HCT116 (cell line): ENCODE measurements around the gene GPR108. TPM values are rescaled to one million over a fixed set of nuclear protein-coding genes. Genes with fewer than 3 reads are reported as not detected.

Experiments used
- ATAC-seq: fragments of 200-7000 bp; cut with Tn5 transposase; 2 replicates; pipeline ENCODE4 v1.9.1; 2020; ENCODE audit warnings: mild to moderate bottlenecking, moderate library complexity
- BruUV-seq: library from RNA; stranded (reverse); fragments of 400-500 nt; replicated peaks from 2 replicates; lab custom pipeline; 2021; lab: Mats Ljungman, UMichigan
- CTCF ChIA-PET: fragments of 300-600 bp; sonication (Branson Sonifier 250); formaldehyde crosslinking; loops from one replicate; lab custom pipeline; 2021; ENCODE audit warnings: antibody characterized with exemption; lab: Charles Lee
- POLR2A ChIA-PET: fragments of 300-600, 350-600 bp; sonication (Branson Sonifier 250); formaldehyde crosslinking; loops from one replicate; lab custom pipeline; 2021; ENCODE audit warnings: antibody characterized with exemption; lab: Charles Lee
- RAD21 ChIA-PET, 2 experiments: fragments of 300-600 bp; sonication (Branson Sonifier 250); formaldehyde crosslinking; loops; one replicate each; lab custom pipeline; 2023; ENCODE audit warnings: low total read pairs in 2 of 2; ENCODE audit not compliant: uncharacterized antibody in 2 of 2, unreplicated experiment in 2 of 2, low non-redundant PET in 1 of 2; lab: Charles Lee
- DNase-seq: peaks from one replicate; pipeline ENCODE4 v3.0.0-alpha.2; 2010; ENCODE audit warnings: low read depth, low spot score
- H2AFZ ChIP-seq: fragments of 200-600 bp; shearing (Covaris generic), sonication (generic); 2 replicates; pipeline ENCODE4 v1.6.1; 2017; ENCODE audit warnings: low read depth, mixed run types, mixed read lengths, antibody characterized with exemption, low read length; ENCODE audit not compliant: poor library complexity, severe bottlenecking
- H3K27ac ChIP-seq: 2 replicates; pipeline ENCODE4 v1.5.1; 2012; ENCODE audit warnings: low read depth, low read length
- H3K27me3 ChIP-seq: fragments of 200-600 bp; sonication (generic); 2 replicates; pipeline ENCODE4 v1.6.1; 2016; ENCODE audit warnings: mixed run types, low read length, mixed read lengths; ENCODE audit not compliant: insufficient read depth
- H3K36me3 ChIP-seq, 2 experiments: fragments of 200-500 bp in 1 of 2; fragments of 200-600 bp in 1 of 2; sonication (Bioruptor generic) in 1 of 2; sonication (generic) in 1 of 2; 2 replicates each; pipeline versions ENCODE4 v1.5.1 to v1.6.1; 2014 to 2016; ENCODE audit warnings: low read length in 2 of 2, inconsistent platforms in 1 of 2, mixed read lengths in 1 of 2, mixed run types in 1 of 2; ENCODE audit not compliant: insufficient read depth in 2 of 2, control insufficient read depth in 1 of 2
- H3K4me1 ChIP-seq, 2 experiments: fragments of 200-600 bp in 1 of 2; sonication (generic) in 1 of 2; 2 replicates each; pipeline versions ENCODE4 v1.5.1 to v1.6.1; 2012 to 2017; ENCODE audit warnings: low read length in 2 of 2, inconsistent platforms in 1 of 2, mild to moderate bottlenecking in 1 of 2, mixed read lengths in 1 of 2, mixed run types in 1 of 2, moderate library complexity in 1 of 2; ENCODE audit not compliant: insufficient read depth in 2 of 2, control insufficient read depth in 1 of 2
- H3K4me2 ChIP-seq: fragments of 200-600 bp; sonication (generic); 2 replicates; pipeline ENCODE4 v1.6.1; 2017; ENCODE audit warnings: mixed run types, low read length, mixed read lengths
- H3K4me3 ChIP-seq, 2 experiments: fragments of 200-600 bp in 1 of 2; sonication (generic) in 1 of 2; replicated peaks in 1 of 2; 2 replicates each; pipeline ENCODE4 v1.5.1; 2011 to 2016; ENCODE audit warnings: low read length in 2 of 2, control low read depth in 1 of 2, low read depth in 1 of 2, mild to moderate bottlenecking in 1 of 2, mixed read lengths in 1 of 2, mixed run types in 1 of 2
- H3K79me2 ChIP-seq: fragments of 200-600 bp; sonication (generic); 2 replicates; pipeline ENCODE4 v1.6.1; 2017; ENCODE audit warnings: mild to moderate bottlenecking, mixed run types, low read length, moderate library complexity, mixed read lengths; ENCODE audit not compliant: insufficient read depth
- H3K9ac ChIP-seq: fragments of 200-600 bp; sonication (generic); 2 replicates; pipeline ENCODE4 v1.6.1; 2016; ENCODE audit warnings: low read length, mixed read lengths
- H3K9me2 ChIP-seq: fragments of 200-600 bp; sonication (generic), shearing (Covaris generic); 2 replicates; pipeline ENCODE4 v1.6.1; 2017; ENCODE audit warnings: mixed run types, mild to moderate bottlenecking, moderate library complexity; ENCODE audit not compliant: insufficient read depth
- H3K9me3 ChIP-seq, 2 experiments: fragments of 200-500 bp in 1 of 2; fragments of 200-600 bp in 1 of 2; sonication (Bioruptor generic) in 1 of 2; sonication (generic) in 1 of 2; 2 replicates each; pipeline ENCODE4 v1.6.1; 2014 to 2017; ENCODE audit warnings: low read length in 2 of 2, mixed read lengths in 2 of 2, inconsistent platforms in 1 of 2, low read depth in 1 of 2, mild to moderate bottlenecking in 1 of 2, mixed run types in 1 of 2, moderate library complexity in 1 of 2; ENCODE audit not compliant: control insufficient read depth in 1 of 2, insufficient read depth in 1 of 2
- H4K20me1 ChIP-seq: fragments of 200-600 bp; sonication (generic), shearing (Covaris generic); 2 replicates; pipeline ENCODE4 v1.6.1; 2017; ENCODE audit warnings: mixed run types, mild to moderate bottlenecking, moderate library complexity; ENCODE audit not compliant: insufficient read depth
- ATF3 ChIP-seq: IDR thresholded peaks from 2 replicates; pipeline ENCODE4 v1.6.1; 2012
- CEBPB ChIP-seq: IDR thresholded peaks from 2 replicates; pipeline ENCODE4 v1.6.1; 2012; ENCODE audit warnings: low read depth
- ELF1 ChIP-seq: IDR thresholded peaks from 2 replicates; pipeline ENCODE4 v1.6.1; 2012; ENCODE audit warnings: low read depth, borderline replicate concordance
- EZH2 ChIP-seq: fragments of 200-600 bp; sonication (generic); IDR thresholded peaks from 2 replicates; pipeline ENCODE4 v1.6.1; 2017; ENCODE audit warnings: antibody characterized with exemption, mixed run types
- JUND ChIP-seq: IDR thresholded peaks from 2 replicates; pipeline ENCODE4 v1.6.1; 2012
- MAX ChIP-seq: IDR thresholded peaks from 2 replicates; pipeline ENCODE4 v1.6.1; 2012
- POLR2AphosphoS5 ChIP-seq: IDR thresholded peaks from 2 replicates; pipeline ENCODE4 v1.6.1; 2011; ENCODE audit warnings: mild to moderate bottlenecking, low read depth, low read length, moderate library complexity
- REST ChIP-seq: IDR thresholded peaks from 2 replicates; pipeline ENCODE4 v1.6.1; 2012; ENCODE audit warnings: low read depth
- SIN3A ChIP-seq: IDR thresholded peaks from 2 replicates; pipeline ENCODE4 v1.6.1; 2012; ENCODE audit warnings: low read depth
- SP1 ChIP-seq: IDR thresholded peaks from 2 replicates; pipeline ENCODE4 v1.6.1; 2012; ENCODE audit warnings: low read depth
- YY1 ChIP-seq: IDR thresholded peaks from 2 replicates; pipeline ENCODE4 v1.6.1; 2011; ENCODE audit warnings: low read length, low read depth, moderate library complexity, mild to moderate bottlenecking; ENCODE audit not compliant: insufficient replicate concordance; ENCODE audit errors: extremely low read depth
- ZFX ChIP-seq: fragments of 450-650 bp; IDR thresholded peaks from 2 replicates; pipeline ENCODE4 v1.6.1; 2017
- ZNF274 ChIP-seq: fragments of 200-500 bp; sonication (Bioruptor generic); IDR thresholded peaks from 2 replicates; pipeline ENCODE4 v1.6.1; 2014; ENCODE audit warnings: mild to moderate bottlenecking, low read depth, low read length, inconsistent platforms
- intact Hi-C: fragments of 100-400 bp; cut with micrococcal nuclease; formaldehyde crosslinking; loops from 2 replicates; pipeline ENCODE4 v1.10.0; 2022
- total RNA-seq: library from RNA; stranded (reverse); gene quantifications from one replicate; pipeline ENCODE4 v1.2.1, GENCODE V29; 2021; ENCODE audit not compliant: unreplicated experiment

GPR108 gene
- total RNA-seq, 1 experiment from 2014 or later, result 75.0 TPM

GRCh38 chr19:6737873-6738786 lies 750 bp upstream of the GPR108 start (continued):
- no peak for TF ChIP-seq REST
- TF ChIP-seq CEBPB, result no peak
- TF ChIP-seq EZH2, result no peak
- TF ChIP-seq ATF3, result no peak
- no peak for TF ChIP-seq MAX
- TF ChIP-seq ZFX, result no peak

GRCh38 chr19:6736917-6737283 lies 480 bp downstream of the GPR108 start:
- peak overlapping the region; percentile 86 for H3K9ac ChIP-seq
- no TSS peak for BruUV-seq
- intact Hi-C loops, result loop anchor here (1.0 to 5.0 kb wide), 2 partner anchors 220 to 365 kb away; partner anchors contain the start of gene ALKBH7
- TF ChIP-seq ELF1 (no peak), JUND (no peak), ZFX (no peak), POLR2AphosphoS5 (no peak), SP1 (no peak), SIN3A (no peak), YY1 (no peak), ZNF274 (no peak)
- peaks cover 31 to 39% of the 10 kb centered on the region in 2 experiments for H3K4me1 ChIP-seq
- no peaks in the 10 kb centered on the region for H3K27me3 ChIP-seq
- no peaks in the 10 kb centered on the region for H4K20me1 ChIP-seq
- DNase-seq (no peak), ATAC-seq (no peak)
- H3K79me2 ChIP-seq, result peaks cover 40% of the 10 kb centered on the region
- H3K9me2 ChIP-seq, result no peaks in the 10 kb centered on the region
- H3K9me3 ChIP-seq, result no peaks in the 10 kb centered on the region
- H2AFZ ChIP-seq, result no peak overlapping the region
- CTCF ChIA-PET, result interaction anchor here (0.9 to 3.9 kb wide), 5 partner anchors 91 to 220 kb away, joined by 3 to 91 read pairs (median 4); no protein-coding TSS in a partner anchor
- RAD21 ChIA-PET, result interaction anchor here (0.6 to 2.3 kb wide), 4 partner anchors 31 to 127 kb away, joined by 3 to 16 read pairs (median 10); no protein-coding TSS in a partner anchor
- peak overlapping the region; percentile 87 for H3K27ac ChIP-seq
- H3K4me2 ChIP-seq, result peak overlapping the region; percentile 95
- peaks cover 4 to 9% of the 10 kb centered on the region in 2 experiments; a peak in 3 of 4 replicates for H3K36me3 ChIP-seq
- peak overlapping the region; percentile 99 for H3K4me3 ChIP-seq
- POLR2A ChIA-PET, result interaction anchor here (0.7 to 3.1 kb wide), 8 partner anchors 12 to 260 kb away, joined by 3 to 13 read pairs (median 3); partner anchors contain the start of genes SH2D3A and TNFSF9
